Neuron (in vitro differentiated cells): ENCODE measurements around the gene KLHDC4.

Experiments
- H2AFZ ChIP-seq: one replicate; pipeline ENCODE4 v1.6.1; 2013; ENCODE audit warnings: low read depth, mild to moderate bottlenecking, inconsistent platforms, low read length, moderate library complexity
- H3K27me3 ChIP-seq: one replicate; pipeline ENCODE4 v1.6.1; 2013; ENCODE audit warnings: low read length; ENCODE audit not compliant: insufficient read depth
- H3K36me3 ChIP-seq: one replicate; pipeline ENCODE4 v1.6.1; 2013; ENCODE audit warnings: low read length; ENCODE audit not compliant: insufficient read depth
- H3K4me1 ChIP-seq: one replicate; pipeline ENCODE4 v1.6.1; 2013; ENCODE audit warnings: low read length; ENCODE audit not compliant: insufficient read depth
- H3K4me3 ChIP-seq: 2 replicates; pipeline ENCODE4 v1.5.1; 2013; ENCODE audit warnings: mild to moderate bottlenecking, low read length, moderate library complexity
- H3K9me3 ChIP-seq: one replicate; pipeline ENCODE4 v1.6.1; 2013; ENCODE audit warnings: low read length

KLHDC4 gene

GRCh38 chr16:87671221-87671620 is 94.6 kb downstream of the KLHDC4 start:
- Histone ChIP-seq H3K4me1 (no peaks in the 10 kb centered on the region), H3K4me3 (no peak overlapping the region), H3K27me3 (no peaks in the 10 kb centered on the region), H3K9me3 (no peaks in the 10 kb centered on the region), H3K36me3 (no peaks in the 10 kb centered on the region), H2AFZ (no peak overlapping the region)

- H3K9me3 ChIP-seq: no peaks in the 10 kb centered on the region
- no peak overlapping the region for H3K4me3 ChIP-seq
- H3K27me3 ChIP-seq: no peaks in the 10 kb centered on the region
- H3K4me1 ChIP-seq: no peaks in the 10 kb centered on the region
- no peaks in the 10 kb centered on the region for H3K36me3 ChIP-seq
- H2AFZ ChIP-seq: no peak overlapping the region
These were observed 96.1 kb downstream of the KLHDC4 start for GRCh38 chr16:87669672-87670071.

- H3K27me3 ChIP-seq: no peaks in the 10 kb centered on the region
- no peak overlapping the region for H3K4me3 ChIP-seq
- no peaks in the 10 kb centered on the region for H3K9me3 ChIP-seq
- H2AFZ ChIP-seq: no peak overlapping the region
- no peaks in the 10 kb centered on the region for H3K4me1 ChIP-seq
- H3K36me3 ChIP-seq: no peaks in the 10 kb centered on the region
These were observed 97.8 kb downstream of the KLHDC4 start for GRCh38 chr16:87667946-87668345.

GRCh38 chr16:87667443-87667842 is 98.3 kb downstream of the KLHDC4 start:
- Histone ChIP-seq H3K9me3 (no peaks in the 10 kb centered on the region), H2AFZ (no peak overlapping the region), H3K4me1 (no peaks in the 10 kb centered on the region), H3K36me3 (no peaks in the 10 kb centered on the region), H3K4me3 (no peak overlapping the region), H3K27me3 (no peaks in the 10 kb centered on the region)

GRCh38 chr16:87666919-87667318 is 98.9 kb downstream of the KLHDC4 start:
- H2AFZ ChIP-seq: no peak overlapping the region
- H3K4me3 ChIP-seq: no peak overlapping the region
- no peaks in the 10 kb centered on the region for H3K27me3 ChIP-seq
- H3K9me3 ChIP-seq: no peaks in the 10 kb centered on the region
- H3K4me1 ChIP-seq: no peaks in the 10 kb centered on the region
- no peaks in the 10 kb centered on the region for H3K36me3 ChIP-seq

- H2AFZ ChIP-seq: no peak overlapping the region
- no peaks in the 10 kb centered on the region for H3K27me3 ChIP-seq
- no peaks in the 10 kb centered on the region for H3K9me3 ChIP-seq
- H3K4me3 ChIP-seq: no peak overlapping the region
- no peaks in the 10 kb centered on the region for H3K36me3 ChIP-seq
- H3K4me1 ChIP-seq: no peaks in the 10 kb centered on the region
These were observed 100.6 kb downstream of the KLHDC4 start for GRCh38 chr16:87665193-87665592.

- H3K36me3 ChIP-seq: no peaks in the 10 kb centered on the region
- no peaks in the 10 kb centered on the region for H3K9me3 ChIP-seq
- no peaks in the 10 kb centered on the region for H3K27me3 ChIP-seq
- no peak overlapping the region for H3K4me3 ChIP-seq
- no peak overlapping the region for H2AFZ ChIP-seq
- H3K4me1 ChIP-seq: no peaks in the 10 kb centered on the region
These were observed 101.0 kb downstream of the KLHDC4 start for GRCh38 chr16:87664792-87665191.

- Histone ChIP-seq H3K4me1 (no peaks in the 10 kb centered on the region), H3K27me3 (no peaks in the 10 kb centered on the region), H3K36me3 (no peaks in the 10 kb centered on the region), H3K4me3 (no peak overlapping the region), H2AFZ (no peak overlapping the region), H3K9me3 (peaks cover 4% of the 10 kb centered on the region)
These were observed 103.3 kb downstream of the KLHDC4 start for GRCh38 chr16:87662254-87663204.

- no peaks in the 10 kb centered on the region for H3K36me3 ChIP-seq
- no peaks in the 10 kb centered on the region for H3K4me1 ChIP-seq
- H3K4me3 ChIP-seq: no peak overlapping the region
- H3K27me3 ChIP-seq: no peaks in the 10 kb centered on the region
- H2AFZ ChIP-seq: no peak overlapping the region
- H3K9me3 ChIP-seq: peaks cover 6% of the 10 kb centered on the region
These were observed 104.2 kb downstream of the KLHDC4 start for GRCh38 chr16:87661561-87661960.

GRCh38 chr16:87658564-87659225 is 107.1 kb downstream of the KLHDC4 start:
- no peaks in the 10 kb centered on the region for H3K36me3 ChIP-seq
- H3K4me3 ChIP-seq: no peak overlapping the region
- no peaks in the 10 kb centered on the region for H3K4me1 ChIP-seq
- no peaks in the 10 kb centered on the region for H3K27me3 ChIP-seq
- peaks cover 6% of the 10 kb centered on the region for H3K9me3 ChIP-seq
- no peak overlapping the region for H2AFZ ChIP-seq
